Omental fat pad (tissue), 4 donors: ENCODE results near the gene RCBTB2. TPM values are rescaled to one million over a fixed set of nuclear protein-coding genes. Genes with fewer than 3 reads are reported as not detected.

ENCODE experiments used
- ATAC-seq: fragments of 150-250 bp; one replicate; pipeline ENCODE4 v1.9.1; 2016; ENCODE audit warnings: mild to moderate bottlenecking, moderate library complexity; ENCODE audit not compliant: low FRiP score
- DNase-seq: peaks from one replicate; pipeline ENCODE4 v3.0.0-alpha.2; 2019; ENCODE audit warnings: low spot score
- CTCF ChIP-seq, 3 donors: fragments of 450-650 bp; IDR thresholded peaks; one replicate each; pipeline ENCODE4 v1.5.1; 2016 to 2017; ENCODE audit warnings: antibody characterized with exemption in 3 of 3, mild to moderate bottlenecking in 3 of 3, moderate library complexity in 2 of 3
- total RNA-seq, 4 donors: library from RNA; depleted of rRNA; stranded (reverse); fragments of >200 nt; gene quantifications; one replicate each; pipeline ENCODE4 v1.1.0, GENCODE V29; 2016

The RCBTB2 gene
- total RNA-seq, 4 donors from 2014 or later, result 6.7 to 30.6 (median 13.0) TPM

GRCh38 chr13:48490241-48490640 is 42.6 kb downstream of the RCBTB2 start:
- ATAC-seq, result no peak

GRCh38 chr13:48489666-48490065 is 43.2 kb downstream of the RCBTB2 start:
- TF ChIP-seq CTCF (IDR thresholded peaks at IDR 0.05), result no peak
- DNase-seq (no peak), ATAC-seq (no peak)

More at GRCh38 chr13:48490241-48490640, 42.6 kb downstream of the RCBTB2 start:
- no peak for DNase-seq
- no peak for TF ChIP-seq CTCF (IDR thresholded peaks at IDR 0.05)

GRCh38 chr13:48488995-48489394 is 43.9 kb downstream of the RCBTB2 start:
- ATAC-seq (no peak), DNase-seq (no peak)
- TF ChIP-seq CTCF (IDR thresholded peaks at IDR 0.05), result no peak

- ATAC-seq (no peak), DNase-seq (no peak)
- no peak for TF ChIP-seq CTCF (IDR thresholded peaks at IDR 0.05)
Measured at GRCh38 chr13:48487968-48488367, 44.9 kb downstream of the RCBTB2 start.

- no peak for DNase-seq
- TF ChIP-seq CTCF (IDR thresholded peaks at IDR 0.05), result no peak
- no peak for ATAC-seq
Measured at GRCh38 chr13:48486836-48487235, 46.0 kb downstream of the RCBTB2 start.

- no peak for TF ChIP-seq CTCF (IDR thresholded peaks at IDR 0.05)
- ATAC-seq, result no peak
Measured at GRCh38 chr13:48486362-48486761, 46.5 kb downstream of the RCBTB2 start.

GRCh38 chr13:48485432-48485831 is 47.4 kb downstream of the RCBTB2 start:
- ATAC-seq (no peak), DNase-seq (no peak)
- TF ChIP-seq CTCF (IDR thresholded peaks at IDR 0.05), result no peak

More at GRCh38 chr13:48486362-48486761, 46.5 kb downstream of the RCBTB2 start:
- DNase-seq, result no peak
